Activated naive CD4-positive, alpha-beta T cell treated with Interleukin-2 at 50 U/mL for 16 hours (primary cell): ENCODE results near the gene MDH1B.

Experiments
- DNase-seq: peaks from one replicate; pipeline ENCODE4 v3.0.0-alpha.2; 2020

MDH1B gene

GRCh38 chr2:206693399-206694137, 71.6 kb downstream of the MDH1B start:
- no peak for DNase-seq

DNA sequence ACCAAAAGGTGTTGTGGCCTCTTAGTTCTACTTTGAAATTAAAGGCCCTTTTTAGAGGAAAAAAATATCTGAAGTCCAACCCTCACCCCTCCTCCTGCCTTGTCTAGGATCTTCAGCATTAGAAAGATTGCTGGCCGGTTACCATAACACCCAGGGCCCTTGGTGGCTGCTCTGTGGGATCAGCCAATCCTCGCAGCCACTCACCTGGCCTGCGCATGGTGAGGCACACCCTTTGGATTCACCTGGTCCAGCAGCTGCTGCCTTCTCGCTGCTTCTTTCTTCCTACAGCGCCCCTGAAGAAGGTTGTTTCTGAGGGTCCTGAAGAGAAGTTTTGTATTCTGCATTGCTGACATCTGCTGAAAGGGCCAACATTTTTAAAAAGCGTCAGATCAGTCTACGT, 72.2 kb downstream of the MDH1B start:
- DNase-seq: no peak

DNA sequence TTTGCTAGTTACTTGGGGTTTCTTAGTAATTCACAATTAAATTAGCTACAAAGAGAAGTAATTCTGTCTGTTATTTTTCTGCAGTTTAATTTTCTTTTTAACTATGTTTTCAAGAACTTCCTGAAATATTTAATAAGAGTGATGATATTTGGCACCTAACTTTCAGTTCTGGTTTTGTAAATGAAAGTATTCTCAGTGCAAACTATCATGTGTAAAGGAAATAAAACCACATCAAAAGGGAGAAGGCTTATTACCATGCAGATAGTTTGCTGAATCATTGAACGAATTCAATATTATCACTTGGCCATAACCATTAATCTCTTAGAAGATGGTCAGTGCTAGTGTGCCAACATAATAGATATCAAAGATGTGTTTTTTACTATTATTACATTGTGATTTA, 76.1 kb downstream of the MDH1B start:
- DNase-seq: no peak

GRCh38 chr2:206688453-206688852, 76.7 kb downstream of the MDH1B start:
- DNase-seq: no peak
